ENCODE results near the gene CCT8L2. TPM values are rescaled to one million over a fixed set of nuclear protein-coding genes. Genes with fewer than 3 reads are reported as not detected.
"Not testable (repeated sequence)": the region's sequence is repeated elsewhere in the genome, so short reads cannot be mapped to it uniquely, and the experiment has no call there.

The CCT8L2 gene
- total RNA-seq, 1 donor from 2014 or later: not detected

- no peaks in the 10 kb centered on the region for H3K9me3 Mint-ChIP-seq (ENCODE audit: unreplicated experiment)
- no peak for DNase-seq
- H3K4me3 Mint-ChIP-seq (ENCODE audit: unreplicated experiment): no peak overlapping the region
- no peaks in the 10 kb centered on the region for H3K36me3 Mint-ChIP-seq (ENCODE audit: unreplicated experiment)
- no peak for TF ChIP-seq CTCF (IDR thresholded peaks at IDR 0.05; ENCODE audit: partially characterized antibody, unreplicated experiment)
- no peaks in the 10 kb centered on the region for H3K4me1 Mint-ChIP-seq (ENCODE audit: low read depth, unreplicated experiment)
- H3K27me3 Mint-ChIP-seq (ENCODE audit: unreplicated experiment): peaks cover 3% of the 10 kb centered on the region
- no peak overlapping the region for H3K27ac Mint-ChIP-seq (ENCODE audit: unreplicated experiment)
Observed at GRCh38 chr22:16586991-16587390, 5.6 kb downstream of the CCT8L2 start.

DNA sequence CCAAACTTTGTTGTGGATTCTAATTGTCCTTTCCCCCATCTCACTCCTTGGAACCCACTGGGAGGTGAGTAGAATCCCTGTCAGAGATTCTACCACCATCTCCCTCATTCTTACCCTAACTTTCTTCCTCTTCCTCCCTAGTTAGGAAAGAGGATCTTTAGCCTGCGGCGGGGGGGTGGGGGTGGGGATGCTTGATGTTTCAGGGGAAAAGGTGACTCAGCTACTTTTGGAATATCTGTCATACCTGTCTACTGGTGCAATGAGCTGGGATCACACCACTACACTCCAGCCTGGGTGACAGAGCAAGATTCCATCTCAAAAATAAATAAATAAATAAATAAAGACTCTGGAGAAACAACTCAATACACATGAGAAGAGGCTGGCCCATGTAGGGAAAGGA, 6.4 kb downstream of the CCT8L2 start:
- TF ChIP-seq CTCF (IDR thresholded peaks at IDR 0.05; ENCODE audit: partially characterized antibody, unreplicated experiment): no peak
- Mint-ChIP-seq H3K4me3 (ENCODE audit: unreplicated experiment) (no peak overlapping the region), H3K27me3 (ENCODE audit: unreplicated experiment) (peaks cover 3% of the 10 kb centered on the region), H3K27ac (ENCODE audit: unreplicated experiment) (no peak overlapping the region), H3K36me3 (ENCODE audit: unreplicated experiment) (no peaks in the 10 kb centered on the region), H3K4me1 (ENCODE audit: low read depth, unreplicated experiment) (no peaks in the 10 kb centered on the region), H3K9me3 (ENCODE audit: unreplicated experiment) (no peaks in the 10 kb centered on the region)
- no peak for DNase-seq

DNA sequence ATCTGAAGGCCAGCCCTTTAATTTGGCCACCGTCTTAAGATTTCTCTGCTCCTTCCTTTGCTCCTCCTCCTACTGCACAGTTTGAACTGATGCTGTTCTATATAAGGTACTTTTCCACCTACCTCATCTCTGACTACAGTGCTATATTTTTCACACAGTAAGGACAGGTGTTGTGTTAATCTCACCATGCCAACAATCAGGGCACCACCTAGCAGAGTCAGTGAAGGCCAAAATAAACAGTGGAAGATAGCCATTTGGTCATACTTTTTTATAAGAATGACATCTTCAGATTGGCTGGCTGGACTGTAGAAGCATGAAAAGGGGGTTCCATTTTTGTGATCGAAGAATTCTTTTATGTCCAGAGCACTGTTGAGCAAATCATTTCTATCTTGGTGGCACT, 11.7 kb downstream of the CCT8L2 start:
- not testable (repeated sequence) for H3K36me3 Mint-ChIP-seq (ENCODE audit: unreplicated experiment); H3K4me3 Mint-ChIP-seq (ENCODE audit: unreplicated experiment); H3K27me3 Mint-ChIP-seq (ENCODE audit: unreplicated experiment); H3K9me3 Mint-ChIP-seq (ENCODE audit: unreplicated experiment); H3K27ac Mint-ChIP-seq (ENCODE audit: unreplicated experiment); DNase-seq; H3K4me1 Mint-ChIP-seq (ENCODE audit: low read depth, unreplicated experiment)

GRCh38 chr22:16569240-16569834, 23.3 kb downstream of the CCT8L2 start:
- not testable (repeated sequence) for H3K36me3 Mint-ChIP-seq (ENCODE audit: unreplicated experiment); H3K27ac Mint-ChIP-seq (ENCODE audit: unreplicated experiment); DNase-seq; H3K27me3 Mint-ChIP-seq (ENCODE audit: unreplicated experiment); H3K4me3 Mint-ChIP-seq (ENCODE audit: unreplicated experiment); H3K9me3 Mint-ChIP-seq (ENCODE audit: unreplicated experiment); H3K4me1 Mint-ChIP-seq (ENCODE audit: low read depth, unreplicated experiment)

GRCh38 chr22:16568425-16568758, 24.2 kb downstream of the CCT8L2 start:
- Mint-ChIP-seq H3K9me3 (ENCODE audit: unreplicated experiment) (no peaks in the 10 kb centered on the region), H3K36me3 (ENCODE audit: unreplicated experiment) (no peaks in the 10 kb centered on the region), H3K4me3 (ENCODE audit: unreplicated experiment) (no peak overlapping the region), H3K4me1 (ENCODE audit: low read depth, unreplicated experiment) (no peaks in the 10 kb centered on the region), H3K27me3 (ENCODE audit: unreplicated experiment) (no peaks in the 10 kb centered on the region), H3K27ac (ENCODE audit: unreplicated experiment) (no peak overlapping the region)
- DNase-seq: no peak
- TF ChIP-seq CTCF (IDR thresholded peaks at IDR 0.05; ENCODE audit: partially characterized antibody, unreplicated experiment): no peak

DNA sequence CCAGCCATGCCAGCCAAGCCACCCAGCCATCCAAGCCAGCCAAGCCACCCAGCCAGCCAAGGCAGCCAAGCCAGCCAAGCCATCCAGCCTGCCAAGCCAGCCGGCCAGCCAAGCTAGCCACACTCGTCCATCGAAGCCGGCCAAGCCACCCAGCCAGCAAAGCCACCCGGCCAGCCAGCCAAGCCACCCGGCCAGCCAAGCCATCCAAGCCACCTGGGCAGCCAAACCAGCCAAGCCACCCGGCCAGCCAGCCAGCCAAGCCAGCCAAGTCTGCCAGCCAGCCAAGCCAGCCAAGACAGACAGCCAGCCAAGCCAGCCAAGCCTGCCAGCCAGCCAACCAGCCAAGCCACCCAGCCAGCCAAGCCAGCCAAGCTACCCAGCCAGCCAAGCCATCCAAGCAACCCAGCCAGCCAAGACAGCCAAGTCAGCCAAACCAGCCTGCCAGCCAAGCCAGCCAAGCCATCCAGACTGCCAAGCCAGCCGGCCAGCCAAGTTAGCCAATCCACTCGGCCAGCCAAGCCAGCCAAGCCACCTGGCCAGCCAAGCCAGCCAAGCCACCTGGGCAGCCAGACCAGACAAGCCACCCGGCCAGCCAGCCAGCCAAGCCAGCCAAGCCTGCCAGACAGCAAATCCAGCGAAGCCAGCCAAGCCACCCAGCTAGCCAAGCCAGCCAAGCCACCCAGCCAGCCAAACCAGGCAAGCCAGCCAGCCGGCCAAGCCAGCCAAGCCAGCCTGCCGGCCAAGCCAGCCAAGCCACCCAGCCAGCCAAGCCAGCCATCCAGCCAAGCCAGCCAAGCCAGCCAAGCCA, 24.8 kb downstream of the CCT8L2 start:
- not testable (repeated sequence) for H3K36me3 Mint-ChIP-seq (ENCODE audit: unreplicated experiment); H3K27me3 Mint-ChIP-seq (ENCODE audit: unreplicated experiment); H3K9me3 Mint-ChIP-seq (ENCODE audit: unreplicated experiment); H3K4me1 Mint-ChIP-seq (ENCODE audit: low read depth, unreplicated experiment); DNase-seq; H3K4me3 Mint-ChIP-seq (ENCODE audit: unreplicated experiment); H3K27ac Mint-ChIP-seq (ENCODE audit: unreplicated experiment)

GRCh38 chr22:16566421-16567151, 26.0 kb downstream of the CCT8L2 start:
- not testable (repeated sequence) for DNase-seq; H3K27me3 Mint-ChIP-seq (ENCODE audit: unreplicated experiment); H3K9me3 Mint-ChIP-seq (ENCODE audit: unreplicated experiment); H3K4me1 Mint-ChIP-seq (ENCODE audit: low read depth, unreplicated experiment); H3K36me3 Mint-ChIP-seq (ENCODE audit: unreplicated experiment); H3K27ac Mint-ChIP-seq (ENCODE audit: unreplicated experiment); H3K4me3 Mint-ChIP-seq (ENCODE audit: unreplicated experiment)

- not testable (repeated sequence) for H3K36me3 Mint-ChIP-seq (ENCODE audit: unreplicated experiment); H3K27me3 Mint-ChIP-seq (ENCODE audit: unreplicated experiment); H3K4me3 Mint-ChIP-seq (ENCODE audit: unreplicated experiment); H3K4me1 Mint-ChIP-seq (ENCODE audit: low read depth, unreplicated experiment); H3K9me3 Mint-ChIP-seq (ENCODE audit: unreplicated experiment); H3K27ac Mint-ChIP-seq (ENCODE audit: unreplicated experiment); DNase-seq
Observed at GRCh38 chr22:16565585-16566420, 26.8 kb downstream of the CCT8L2 start.

Measured in glutamatergic neuron (in vitro differentiated cells).